Measurements from ENCODE around the gene ERICH6. TPM values are rescaled to one million over a fixed set of nuclear protein-coding genes. Genes with fewer than 3 reads are reported as not detected.

Gene ERICH6
- total and polyA plus RNA-seq, 2 experiments from 2014 or later: 0.32 TPM; not detected in 1

Other genes with a start within 250 kb of the ERICH6 start
- gene SERP1, start 157.4 kb downstream of the ERICH6 start, total RNA-seq (2014; rRNA removed; shearing (Covaris generic)): 214 and 252 TPM in 2 replicates
- gene SERP1, start 157.4 kb downstream of the ERICH6 start, polyA plus RNA-seq (2016; fragmentation: Nextera tagmentation; extraction: Ambion mirVana): 211 and 229 TPM in 2 replicates
- gene EIF2A, start 157.1 kb downstream of the ERICH6 start, total RNA-seq (2014; rRNA removed; shearing (Covaris generic)): 114 and 153 TPM in 2 replicates
- 65.6 and 95.2 TPM in 2 replicates for gene EIF2A, start 157.1 kb downstream of the ERICH6 start, polyA plus RNA-seq (2016; fragmentation: Nextera tagmentation; extraction: Ambion mirVana)
- 56.1 and 61.9 TPM in 2 replicates for gene SELENOT, start 100.6 kb downstream of the ERICH6 start, total RNA-seq (2014; rRNA removed; shearing (Covaris generic))
- 51.3 and 61.3 TPM in 2 replicates for gene SELENOT, start 100.6 kb downstream of the ERICH6 start, polyA plus RNA-seq (2016; fragmentation: Nextera tagmentation; extraction: Ambion mirVana)
- gene SIAH2, start 59.2 kb upstream of the ERICH6 start, total RNA-seq (2014; rRNA removed; shearing (Covaris generic)): 15.3 and 28.8 TPM in 2 replicates
- 6.3 and 6.4 TPM in 2 replicates for gene SIAH2, start 59.2 kb upstream of the ERICH6 start, polyA plus RNA-seq (2016; fragmentation: Nextera tagmentation; extraction: Ambion mirVana)
- gene MINDY4B, start 201.5 kb upstream of the ERICH6 start, total RNA-seq (2014; rRNA removed; shearing (Covaris generic)): not detected in 2 replicates
- gene MINDY4B, start 201.5 kb upstream of the ERICH6 start, polyA plus RNA-seq (2016; fragmentation: Nextera tagmentation; extraction: Ambion mirVana): not detected in 2 replicates